A673 (cell line): ENCODE measurements around the gene TWSG1. TPM values are rescaled to one million over a fixed set of nuclear protein-coding genes. Genes with fewer than 3 reads are reported as not detected.

ENCODE experiments used
- BruUV-seq: library from RNA; stranded (reverse); fragments of 400-500 nt; replicated peaks from 2 replicates; lab custom pipeline; 2021; lab: Mats Ljungman, UMichigan
- CTCF ChIA-PET: fragments of 300-600 bp; sonication (Branson Sonifier 250); formaldehyde crosslinking; loops from one replicate; lab custom pipeline; 2022; ENCODE audit warnings: antibody characterized with exemption; lab: Charles Lee
- POLR2A ChIA-PET: fragments of 300-600 bp; sonication (Branson Sonifier 250); formaldehyde crosslinking; loops from one replicate; lab custom pipeline; 2022; ENCODE audit warnings: antibody characterized with exemption; ENCODE audit not compliant: low non-redundant PET; lab: Charles Lee
- DNase-seq: peaks from one replicate; pipeline ENCODE4 v3.0.0-alpha.2; 2015; ENCODE audit warnings: low spot score
- H3K27ac ChIP-seq: fragments of 200-600 bp; sonication (generic); 2 replicates; pipeline ENCODE4 v1.5.1; 2016; ENCODE audit warnings: mixed run types, low read depth, mild to moderate bottlenecking, mixed read lengths, antibody characterized with exemption, low read length; ENCODE audit not compliant: poor library complexity, severe bottlenecking
- H3K27me3 ChIP-seq: fragments of 200-600 bp; sonication (generic); replicated peaks from 2 replicates; pipeline ENCODE4 v1.6.1; 2017; ENCODE audit warnings: mixed run types, low read depth, mild to moderate bottlenecking, mixed read lengths, antibody characterized with exemption, low read length; ENCODE audit not compliant: insufficient read depth, poor library complexity
- H3K36me3 ChIP-seq: fragments of 200-600 bp; sonication (generic); 2 replicates; pipeline ENCODE4 v1.6.1; 2016; ENCODE audit warnings: mixed run types, mild to moderate bottlenecking, mixed read lengths, antibody characterized with exemption, low read length; ENCODE audit not compliant: insufficient read depth, poor library complexity, severe bottlenecking
- H3K4me1 ChIP-seq: fragments of 200-600 bp; sonication (generic); 2 replicates; pipeline ENCODE4 v1.6.1; 2017; ENCODE audit warnings: mixed run types, mild to moderate bottlenecking, mixed read lengths, antibody characterized with exemption, low read length; ENCODE audit not compliant: insufficient read depth, poor library complexity, severe bottlenecking
- H3K4me3 ChIP-seq: fragments of 200-600 bp; sonication (generic); 2 replicates; pipeline ENCODE4 v1.5.1; 2016; ENCODE audit warnings: low read depth, mixed run types, mild to moderate bottlenecking, mixed read lengths, low read length; ENCODE audit not compliant: poor library complexity, severe bottlenecking
- H3K9me3 ChIP-seq: fragments of 200-600 bp; sonication (generic); 2 replicates; pipeline ENCODE4 v1.6.1; 2016; ENCODE audit warnings: mixed run types, low read depth, mild to moderate bottlenecking, mixed read lengths, antibody characterized with exemption, low read length; ENCODE audit not compliant: poor library complexity, severe bottlenecking
- EZH2 ChIP-seq: fragments of 200-600 bp; sonication (generic); IDR thresholded peaks from 2 replicates; pipeline ENCODE4 v1.6.1; 2017; ENCODE audit warnings: borderline replicate concordance, low read depth, mild to moderate bottlenecking, mixed read lengths, antibody characterized with exemption, low read length; ENCODE audit not compliant: poor library complexity, severe bottlenecking
- intact Hi-C: fragments of 100-400 bp; cut with micrococcal nuclease; formaldehyde crosslinking; loops from one replicate; pipeline ENCODE4 v1.10.0; 2022; ENCODE audit not compliant: unreplicated experiment
- total RNA-seq: library from RNA; stranded (reverse); gene quantifications from 2 replicates; pipeline ENCODE4 v1.2.3, GENCODE V29; 2021
- TF ChIP-seq, protein P1 (sequence below): fragments of 300-800, 200-600 bp; sonication (generic); conservative IDR thresholded peaks from 2 replicates; pipeline ENCODE4 v1.5.1; 2017; ENCODE audit warnings: low read depth, mild to moderate bottlenecking, antibody characterized with exemption, low read length, moderate library complexity, mixed read lengths

TWSG1 gene
- total RNA-seq, 1 experiment from 2014 or later, result 34.9 TPM

DNA sequence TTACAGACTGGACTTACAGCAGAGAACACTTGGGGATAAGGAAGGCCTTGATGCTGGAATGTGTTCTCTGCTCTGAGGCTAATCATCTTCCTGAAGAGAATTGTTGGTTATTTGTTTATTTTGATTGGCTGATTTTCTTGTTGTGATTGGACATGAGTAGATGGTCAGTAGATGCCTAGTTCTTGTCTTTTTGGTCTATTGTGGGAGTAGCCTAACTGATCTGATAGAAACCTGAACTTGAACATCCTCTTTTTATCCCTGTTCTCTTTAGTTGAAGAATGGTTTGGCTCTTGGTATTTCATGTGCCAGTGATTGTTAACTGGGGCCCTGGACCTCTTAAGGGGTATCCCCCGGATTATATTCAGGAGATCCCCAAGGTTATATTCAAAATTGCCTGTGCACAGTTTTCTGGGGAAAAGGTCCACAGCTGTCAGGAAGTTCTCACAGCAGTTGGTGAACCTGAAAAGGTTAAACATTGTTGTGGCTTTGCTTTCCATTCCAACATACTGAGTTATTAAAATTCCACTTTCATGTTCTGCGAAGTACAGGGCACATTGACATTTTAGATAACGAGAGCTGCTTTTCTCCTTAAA lies 13.6 kb downstream of the TWSG1 start:
- intact Hi-C loops, result no loop called here
- DNase-seq, result no peak
- H3K4me1 ChIP-seq, result peaks cover 8% of the 10 kb centered on the region
- CTCF ChIA-PET, result no interaction called here
- no peak overlapping the region for H3K4me3 ChIP-seq
- no peaks in the 10 kb centered on the region for H3K9me3 ChIP-seq
- BruUV-seq, result no TSS peak
- no peaks in the 10 kb centered on the region for H3K27me3 ChIP-seq
- TF ChIP-seq, protein P1, sequence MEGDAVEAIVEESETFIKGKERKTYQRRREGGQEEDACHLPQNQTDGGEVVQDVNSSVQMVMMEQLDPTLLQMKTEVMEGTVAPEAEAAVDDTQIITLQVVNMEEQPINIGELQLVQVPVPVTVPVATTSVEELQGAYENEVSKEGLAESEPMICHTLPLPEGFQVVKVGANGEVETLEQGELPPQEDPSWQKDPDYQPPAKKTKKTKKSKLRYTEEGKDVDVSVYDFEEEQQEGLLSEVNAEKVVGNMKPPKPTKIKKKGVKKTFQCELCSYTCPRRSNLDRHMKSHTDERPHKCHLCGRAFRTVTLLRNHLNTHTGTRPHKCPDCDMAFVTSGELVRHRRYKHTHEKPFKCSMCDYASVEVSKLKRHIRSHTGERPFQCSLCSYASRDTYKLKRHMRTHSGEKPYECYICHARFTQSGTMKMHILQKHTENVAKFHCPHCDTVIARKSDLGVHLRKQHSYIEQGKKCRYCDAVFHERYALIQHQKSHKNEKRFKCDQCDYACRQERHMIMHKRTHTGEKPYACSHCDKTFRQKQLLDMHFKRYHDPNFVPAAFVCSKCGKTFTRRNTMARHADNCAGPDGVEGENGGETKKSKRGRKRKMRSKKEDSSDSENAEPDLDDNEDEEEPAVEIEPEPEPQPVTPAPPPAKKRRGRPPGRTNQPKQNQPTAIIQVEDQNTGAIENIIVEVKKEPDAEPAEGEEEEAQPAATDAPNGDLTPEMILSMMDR, result no peak
- POLR2A ChIA-PET, result no interaction called here
- H3K36me3 ChIP-seq, result no peaks in the 10 kb centered on the region
- no peak overlapping the region for H3K27ac ChIP-seq

DNA sequence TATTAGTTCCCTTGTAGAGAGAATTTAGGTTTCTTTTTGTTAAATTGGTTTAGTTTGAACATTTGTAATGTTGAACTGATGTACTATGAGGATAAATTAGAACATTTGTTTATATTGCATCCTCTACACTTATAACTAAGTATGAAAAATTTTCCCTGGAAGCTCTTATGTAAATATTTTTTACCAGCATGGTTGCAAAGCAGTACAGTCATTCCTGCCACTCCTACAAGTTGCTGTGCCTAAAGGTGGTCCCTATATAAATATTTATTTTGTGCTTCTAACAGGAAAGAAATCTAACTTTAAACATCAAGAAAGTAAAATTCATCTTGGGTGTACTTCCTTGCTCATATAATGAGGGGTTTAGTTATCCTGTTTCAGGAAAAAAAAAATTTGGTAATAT lies 14.2 kb downstream of the TWSG1 start:
- ChIA-PET POLR2A (interaction anchor here (0.6 kb wide), 1 partner anchor 537 kb away, joined by 5 read pairs; no protein-coding TSS in a partner anchor), CTCF (no interaction called here)
- no peak for DNase-seq
- Histone ChIP-seq H3K9me3 (no peaks in the 10 kb centered on the region), H3K4me3 (no peak overlapping the region), H3K4me1 (peaks cover 8% of the 10 kb centered on the region), H3K27ac (no peak overlapping the region), H3K27me3 (no peaks in the 10 kb centered on the region), H3K36me3 (no peaks in the 10 kb centered on the region)
- intact Hi-C loops, result no loop called here
- TF ChIP-seq EZH2, result no peak
- TF ChIP-seq, protein P1, result no peak
- no TSS peak for BruUV-seq

DNA sequence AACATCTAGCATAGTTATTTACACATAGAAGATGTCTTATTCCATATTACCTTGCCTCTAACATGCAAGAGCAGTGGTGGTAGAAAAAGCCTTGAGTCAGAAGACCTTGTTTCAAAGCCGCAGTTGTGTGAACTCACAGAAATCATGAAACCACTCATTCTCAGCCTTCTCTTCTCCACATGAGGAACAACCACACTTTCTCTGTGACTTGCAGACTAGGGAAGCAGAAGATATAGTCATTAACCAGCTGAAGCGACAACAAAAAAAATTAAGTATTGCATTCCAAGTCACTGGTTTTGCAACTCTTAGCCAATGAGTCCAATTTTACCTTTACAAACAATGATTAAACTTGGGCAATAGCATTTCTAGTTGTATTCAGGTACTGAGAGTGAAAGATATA lies 19.0 kb downstream of the TWSG1 start:
- no peak overlapping the region for H3K27ac ChIP-seq
- CTCF ChIA-PET, result no interaction called here
- no peak for DNase-seq
- intact Hi-C loops, result no loop called here
- no peaks in the 10 kb centered on the region for H3K27me3 ChIP-seq
- no peaks in the 10 kb centered on the region for H3K36me3 ChIP-seq
- TF ChIP-seq, protein P1, result no peak
- TF ChIP-seq EZH2, result no peak
- H3K4me1 ChIP-seq, result peaks cover 3% of the 10 kb centered on the region
- POLR2A ChIA-PET, result no interaction called here
- no peak overlapping the region for H3K4me3 ChIP-seq
- BruUV-seq, result no TSS peak
- no peaks in the 10 kb centered on the region for H3K9me3 ChIP-seq
